Right lobe of liver (tissue), 6 donors: ENCODE data around the gene GPC6. TPM values are rescaled to one million over a fixed set of nuclear protein-coding genes. Genes with fewer than 3 reads are reported as not detected.

Experiments used
- ATAC-seq, 4 donors: fragments of 200-7000 bp; cut with Tn5 transposase; one replicate each; pipeline ENCODE4 v1.9.1; 2020; ENCODE audit warnings: mild to moderate bottlenecking in 4 of 4, moderate library complexity in 4 of 4
- DNase-seq, 3 donors: peaks; one replicate each; pipeline ENCODE4 v3.0.0-alpha.2; 2020
- H3K27ac ChIP-seq, 3 donors: fragments of 200-600 bp; one replicate each; pipeline ENCODE4 v1.8.0; 2022
- H3K27me3 ChIP-seq, 2 donors: fragments of 200-600 bp; one replicate each; pipeline ENCODE4 v1.8.0; 2022
- H3K36me3 ChIP-seq, 4 donors: fragments of 200-600 bp; sonication (generic) in 1 of 4; one replicate each; pipeline versions ENCODE4 v1.5.1 to v1.8.0; 2017 to 2022; ENCODE audit warnings: control low read depth in 1 of 4
- H3K4me1 ChIP-seq, 4 donors: fragments of 200-600 bp; sonication (generic) in 1 of 4; one replicate each; pipeline versions ENCODE4 v1.5.1 to v1.8.0; 2017 to 2022; ENCODE audit warnings: control low read depth in 1 of 4
- H3K4me3 ChIP-seq, 3 donors: fragments of 200-600 bp; one replicate each; pipeline ENCODE4 v1.8.0; 2022
- H3K9me3 ChIP-seq, 4 donors: fragments of 200-600 bp; sonication (generic) in 1 of 4; one replicate each; pipeline versions ENCODE4 v1.5.1 to v1.8.0; 2017 to 2022; ENCODE audit warnings: control low read depth in 1 of 4
- CTCF ChIP-seq, 4 donors: fragments of 200-600 bp in 3 of 4; fragments of 450-650 bp in 1 of 4; IDR thresholded peaks; one replicate each; pipeline versions ENCODE4 v1.5.1 to v1.8.0; 2016 to 2022; ENCODE audit warnings: antibody characterized with exemption in 4 of 4, mild to moderate bottlenecking in 2 of 4
- POLR2A ChIP-seq: fragments of 450-650 bp; IDR thresholded peaks from one replicate; pipeline ENCODE4 v1.6.1; 2017; ENCODE audit warnings: antibody characterized with exemption, mild to moderate bottlenecking
- WGBS: methylation state at CpG from one replicate; pipeline ENCODE4 v1.1.6; 2018; ENCODE audit warnings: low coverage, low lambda C conversion rate; ENCODE audit not compliant: insufficient coverage; ENCODE audit errors: missing lambda C conversion rate; 5-methylcytosine and 5-hydroxymethylcytosine counted together
- intact Hi-C, 2 donors: fragments of 100-400 bp; cut with DNase I; formaldehyde crosslinking; loops; one replicate each; pipeline versions ENCODE4 v1.11.2 to v1.14.1; 2022
- small RNA-seq, 2 experiments: library from RNA; depleted of rRNA; stranded (forward); fragments of <200 nt; gene quantifications; one replicate each; pipeline ENCODE3, GENCODE V24; 2016
- total RNA-seq, 6 experiments: library from RNA; depleted of rRNA in 2 of 6; stranded (reverse); fragments of >200 nt in 2 of 6; fragmentation: NEBNext Ultra II Directional in 3 of 6; extraction: Animal tissue kit (Norgen Biotek cat#: 25700) in 3 of 6; gene quantifications; one replicate each; pipeline versions ENCODE4 v1.1.0 to v1.2.4, GENCODE V29; 2016 to 2023
- donor health status: DM: no; HTN: yes; CAD: no.
- donor health status: DM: no; HTN: no; CAD: no.
- donor health status: DM: no; HTN: no; CAD: no.
- donor health status: DM: no; HTN: yes; CAD: no.
- donor health status: DM: no; HTN: yes; CAD: no.

The GPC6 gene
- total RNA-seq, 6 experiments from 2014 or later: 18.6 to 30.1 (median 20.2) TPM

- intact Hi-C loops: no loop called here
- H3K27me3 ChIP-seq: no peaks in the 10 kb centered on the region
- H3K9me3 ChIP-seq: no peaks in the 10 kb centered on the region
- no peak for TF ChIP-seq CTCF (IDR thresholded peaks at IDR 0.05)
- TF ChIP-seq POLR2A: no peak
- H3K36me3 ChIP-seq: no peaks in the 10 kb centered on the region
- DNase-seq: no peak
- H3K27ac ChIP-seq: peak overlapping the region in 1 of 3 donors; percentile 25
- no peaks in the 10 kb centered on the region for H3K4me1 ChIP-seq
- WGBS: 70% methylated on average over 2 of the region's 2 CpGs
- ATAC-seq: no peak
- H3K4me3 ChIP-seq: no peak overlapping the region
These were observed 1228.3 kb downstream of the GPC6 start for GRCh38 chr13:94454906-94455305.

- no peak for DNase-seq
- Histone ChIP-seq H3K4me3 (no peak overlapping the region), H3K27ac (peak overlapping the region in 1 of 3 donors; percentile 25), H3K36me3 (no peaks in the 10 kb centered on the region), H3K4me1 (no peaks in the 10 kb centered on the region), H3K9me3 (no peaks in the 10 kb centered on the region), H3K27me3 (no peaks in the 10 kb centered on the region)
- TF ChIP-seq POLR2A (no peak), CTCF (IDR thresholded peaks at IDR 0.05) (no peak)
- intact Hi-C loops: no loop called here
- WGBS: 43% methylated on average over 2 of the region's 2 CpGs
- peak; percentile 80 to 94 (median 88) for ATAC-seq
These were observed 1228.8 kb downstream of the GPC6 start for GRCh38 chr13:94455414-94455813.

Small RNAs within 50 kb of the gene (small RNA-seq; reads per million reads assigned to genes)
- gene RNA5SP35: 0 to 0.26 reads per million in 2 experiments
